ENCODE results near the gene C18orf32.

DNA sequence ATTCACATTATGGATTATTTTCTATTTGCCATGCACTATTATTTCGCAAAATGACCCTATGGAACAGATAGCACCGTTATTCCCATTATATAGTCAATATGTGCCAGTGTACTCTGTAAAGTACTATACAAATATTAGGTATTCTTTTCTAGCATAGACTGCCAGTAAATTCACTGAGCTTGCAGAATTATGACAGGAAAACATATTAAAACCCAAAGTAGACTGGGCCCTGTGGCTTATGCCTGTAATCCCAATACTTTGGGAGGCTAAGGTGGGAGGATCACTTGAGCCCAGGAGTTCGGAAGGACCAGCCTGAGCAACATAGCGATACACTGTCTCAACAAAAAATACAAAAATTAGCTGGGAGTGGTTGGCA lies 25.4 kb downstream of the C18orf32 start:
- TF ChIP-seq, protein P1, sequence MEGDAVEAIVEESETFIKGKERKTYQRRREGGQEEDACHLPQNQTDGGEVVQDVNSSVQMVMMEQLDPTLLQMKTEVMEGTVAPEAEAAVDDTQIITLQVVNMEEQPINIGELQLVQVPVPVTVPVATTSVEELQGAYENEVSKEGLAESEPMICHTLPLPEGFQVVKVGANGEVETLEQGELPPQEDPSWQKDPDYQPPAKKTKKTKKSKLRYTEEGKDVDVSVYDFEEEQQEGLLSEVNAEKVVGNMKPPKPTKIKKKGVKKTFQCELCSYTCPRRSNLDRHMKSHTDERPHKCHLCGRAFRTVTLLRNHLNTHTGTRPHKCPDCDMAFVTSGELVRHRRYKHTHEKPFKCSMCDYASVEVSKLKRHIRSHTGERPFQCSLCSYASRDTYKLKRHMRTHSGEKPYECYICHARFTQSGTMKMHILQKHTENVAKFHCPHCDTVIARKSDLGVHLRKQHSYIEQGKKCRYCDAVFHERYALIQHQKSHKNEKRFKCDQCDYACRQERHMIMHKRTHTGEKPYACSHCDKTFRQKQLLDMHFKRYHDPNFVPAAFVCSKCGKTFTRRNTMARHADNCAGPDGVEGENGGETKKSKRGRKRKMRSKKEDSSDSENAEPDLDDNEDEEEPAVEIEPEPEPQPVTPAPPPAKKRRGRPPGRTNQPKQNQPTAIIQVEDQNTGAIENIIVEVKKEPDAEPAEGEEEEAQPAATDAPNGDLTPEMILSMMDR (IDR thresholded peaks at IDR 0.05) = no peak
- TF ChIP-seq POLR2A (IDR thresholded peaks at IDR 0.05) = no peak
